Neuronal stem cell (in vitro differentiated cells): ENCODE data around the gene RAD51C.

ENCODE experiments used
- DNase-seq: peaks from one replicate; pipeline ENCODE4 v3.0.0-alpha.2; 2013; ENCODE audit warnings: low spot score
- H2AFZ ChIP-seq: one replicate; pipeline ENCODE4 v1.6.1; 2013; ENCODE audit warnings: mild to moderate bottlenecking, low read length, inconsistent platforms
- H2AK5ac ChIP-seq: 2 replicates; pipeline ENCODE4 v1.6.1; 2013; ENCODE audit warnings: low read depth, mild to moderate bottlenecking, inconsistent platforms, low read length, moderate library complexity, mixed read lengths
- H2BK120ac ChIP-seq: 2 replicates; pipeline ENCODE4 v1.6.1; 2013; ENCODE audit warnings: low read depth, mild to moderate bottlenecking, inconsistent platforms, low read length, moderate library complexity, mixed read lengths
- H2BK12ac ChIP-seq: one replicate; pipeline ENCODE4 v1.6.1; 2013; ENCODE audit warnings: low read length, inconsistent platforms
- H2BK15ac ChIP-seq: 2 replicates; pipeline ENCODE4 v1.6.1; 2013; ENCODE audit warnings: mild to moderate bottlenecking, low read length, inconsistent platforms, mixed read lengths
- H2BK5ac ChIP-seq: one replicate; pipeline ENCODE4 v1.6.1; 2013; ENCODE audit warnings: inconsistent platforms, mild to moderate bottlenecking, low read length, moderate library complexity
- H3K14ac ChIP-seq: one replicate; pipeline ENCODE4 v1.6.1; 2013; ENCODE audit warnings: low read length, inconsistent platforms
- H3K18ac ChIP-seq: 2 replicates; pipeline ENCODE4 v1.6.1; 2013; ENCODE audit warnings: low read length, inconsistent platforms
- H3K23ac ChIP-seq: 2 replicates; pipeline ENCODE4 v1.6.1; 2013; ENCODE audit warnings: low read depth, mild to moderate bottlenecking, mixed read lengths, low read length, inconsistent platforms; ENCODE audit not compliant: poor library complexity
- H3K27ac ChIP-seq: replicated peaks from 3 replicates; pipeline ENCODE4 v1.5.1; 2013; ENCODE audit warnings: low read length, inconsistent platforms
- H3K27me3 ChIP-seq, 3 experiments: 2 replicates each; pipeline ENCODE4 v1.6.1; 2013; ENCODE audit warnings: low read length in 3 of 3, mild to moderate bottlenecking in 2 of 3, inconsistent platforms in 1 of 3, low read depth in 1 of 3, mixed read lengths in 1 of 3, moderate library complexity in 1 of 3; ENCODE audit not compliant: control insufficient read depth in 3 of 3, insufficient read depth in 3 of 3
- H3K36me3 ChIP-seq, 2 donors: replicated peaks in 1 of 2; 2 replicates each; pipeline ENCODE4 v1.6.1; 2013; ENCODE audit warnings: low read length in 2 of 2; ENCODE audit not compliant: control insufficient read depth in 2 of 2, insufficient read depth in 2 of 2
- H3K4ac ChIP-seq: 2 replicates; pipeline ENCODE4 v1.6.1; 2013; ENCODE audit warnings: inconsistent platforms, mild to moderate bottlenecking, low read length, moderate library complexity
- H3K4me1 ChIP-seq, 2 donors: 1 replicate in 1 of 2; 2 replicates in 1 of 2; pipeline ENCODE4 v1.6.1; 2013; ENCODE audit warnings: low read length in 2 of 2, low read depth in 1 of 2; ENCODE audit not compliant: control insufficient read depth in 2 of 2, insufficient read depth in 1 of 2
- H3K4me2 ChIP-seq: one replicate; pipeline ENCODE4 v1.6.1; 2013; ENCODE audit warnings: mild to moderate bottlenecking, low read length, inconsistent platforms; ENCODE audit not compliant: insufficient read depth, poor library complexity, severe bottlenecking
- H3K4me3 ChIP-seq, 2 donors: 2 replicates each; pipeline ENCODE4 v1.5.1; 2013; ENCODE audit warnings: low read length in 2 of 2, mild to moderate bottlenecking in 2 of 2, inconsistent platforms in 1 of 2, moderate library complexity in 1 of 2
- H3K79me1 ChIP-seq: one replicate; pipeline ENCODE4 v1.6.1; 2013; ENCODE audit warnings: low read depth, mild to moderate bottlenecking, inconsistent platforms, low read length, moderate library complexity
- H3K9ac ChIP-seq: one replicate; pipeline ENCODE4 v1.6.1; 2013; ENCODE audit warnings: mild to moderate bottlenecking, low read depth, low read length, inconsistent platforms; ENCODE audit not compliant: poor library complexity
- H3K9me3 ChIP-seq, 2 donors: replicated peaks in 1 of 2; 2 replicates each; pipeline versions ENCODE3 to v1.6.1; 2013; ENCODE audit warnings: low read length in 2 of 2, mild to moderate bottlenecking in 2 of 2, inconsistent platforms in 1 of 2, low read depth in 1 of 2, mixed read lengths in 1 of 2, moderate library complexity in 1 of 2; ENCODE audit not compliant: control insufficient read depth in 2 of 2, insufficient read depth in 1 of 2
- H4K8ac ChIP-seq: one replicate; pipeline ENCODE4 v1.6.1; 2013; ENCODE audit warnings: low read depth, mild to moderate bottlenecking, inconsistent platforms, low read length, moderate library complexity
- H4K91ac ChIP-seq: one replicate; pipeline ENCODE4 v1.6.1; 2013; ENCODE audit warnings: low read length, low read depth, mild to moderate bottlenecking, inconsistent platforms; ENCODE audit not compliant: poor library complexity
- WGBS, 2 donors: extraction: QIAGEN DNeasy Blood & Tissue Kit; methylation state at CpG; one replicate each; pipeline ENCODE4 v1.1.7; 2013; ENCODE audit warnings: missing lambda C conversion rate in 2 of 2, mixed read lengths in 1 of 2; ENCODE audit not compliant: insufficient read length in 2 of 2, insufficient replicate concordance in 1 of 2; ENCODE audit errors: extremely low coverage in 2 of 2; 5-methylcytosine and 5-hydroxymethylcytosine counted together

Gene RAD51C

GRCh38 chr17:58691701-58692238 is 632 bp upstream of the RAD51C start, which contains the start of gene TEX14:
TSS of gene TEX14 (minus strand) at chr17:58692045. CDS start at chr17:58652001, 40,044 bp downstream.
- Histone ChIP-seq H3K23ac (no peak within 1 kb of the TSS), H3K9me3 (no peaks in the 10 kb centered on the region), H3K4ac (no peak within 1 kb of the TSS), H3K4me3 (peak within 1 kb of the TSS; percentile 67 to 76), H2AFZ (peak within 1 kb of the TSS; percentile 94), H2BK5ac (no peak within 1 kb of the TSS), H2BK15ac (no peak within 1 kb of the TSS), H4K91ac (no peak within 1 kb of the TSS), H3K27ac (peak within 1 kb of the TSS; percentile 26), H3K14ac (no peak within 1 kb of the TSS), H3K4me1 (peaks cover 0 to 6% of the 10 kb centered on the region in 2 donors), H3K4me2 (peak within 1 kb of the TSS; percentile 38), H3K27me3 (no peaks in the 10 kb centered on the region), H3K9ac (no peak within 1 kb of the TSS), H2BK12ac (no peak within 1 kb of the TSS), H4K8ac (no peak within 1 kb of the TSS), H3K79me1 (no peaks in the 10 kb centered on the region), H3K36me3 (peaks cover 0 to 21% of the 10 kb centered on the region in 2 donors), H2AK5ac (no peak within 1 kb of the TSS), H2BK120ac (no peak within 1 kb of the TSS), H3K18ac (peak within 1 kb of the TSS; percentile 39)
- DNase-seq = no peak
- WGBS, 2 donors = no CpG with 5 or more reads among the region's 19 CpGs

- WGBS, 2 donors = no CpG with 5 or more reads among the region's 8 CpGs
- no peak overlapping the region for H3K9ac ChIP-seq
- H2BK12ac ChIP-seq = no peak overlapping the region
- H3K36me3 ChIP-seq = peaks cover 0 to 24% of the 10 kb centered on the region in 2 donors
- peaks cover 0 to 6% of the 10 kb centered on the region in 2 donors for H3K4me1 ChIP-seq
- no peaks in the 10 kb centered on the region for H3K27me3 ChIP-seq
- H2BK15ac ChIP-seq = no peak overlapping the region
- H3K4me3 ChIP-seq = peak overlapping the region in 1 of 2 donors; percentile 67
- H2BK5ac ChIP-seq = no peak overlapping the region
- H3K27ac ChIP-seq = no peak overlapping the region
- H4K8ac ChIP-seq = no peak overlapping the region
- H3K9me3 ChIP-seq = no peaks in the 10 kb centered on the region
- H2AK5ac ChIP-seq = no peak overlapping the region
- no peak for DNase-seq
- H3K79me1 ChIP-seq = no peaks in the 10 kb centered on the region
- H4K91ac ChIP-seq = no peak overlapping the region
- no peak overlapping the region for H2BK120ac ChIP-seq
- H3K23ac ChIP-seq = no peak overlapping the region
- no peak overlapping the region for H3K18ac ChIP-seq
- peak overlapping the region; percentile 39 for H3K4me2 ChIP-seq
- no peak overlapping the region for H3K4ac ChIP-seq
- H2AFZ ChIP-seq = peak overlapping the region; percentile 94
- H3K14ac ChIP-seq = no peak overlapping the region
Observed at GRCh38 chr17:58693208-58693607, 806 bp downstream of the RAD51C start.

- H2AFZ ChIP-seq = no peak overlapping the region
- no peak overlapping the region for H3K18ac ChIP-seq
- H3K9ac ChIP-seq = no peak overlapping the region
- no peak overlapping the region for H3K23ac ChIP-seq
- H2AK5ac ChIP-seq = no peak overlapping the region
- H2BK5ac ChIP-seq = no peak overlapping the region
- no peaks in the 10 kb centered on the region for H3K27me3 ChIP-seq
- WGBS, 2 donors = no CpG with 5 or more reads among the region's 2 CpGs
- peaks cover 0 to 24% of the 10 kb centered on the region in 2 donors for H3K36me3 ChIP-seq
- peak overlapping the region in 1 of 2 donors; percentile 67 for H3K4me3 ChIP-seq
- no peak overlapping the region for H2BK15ac ChIP-seq
- no peak for DNase-seq
- H3K9me3 ChIP-seq = no peaks in the 10 kb centered on the region
- H3K14ac ChIP-seq = no peak overlapping the region
- no peak overlapping the region for H3K4ac ChIP-seq
- H2BK120ac ChIP-seq = no peak overlapping the region
- no peak overlapping the region for H3K27ac ChIP-seq
- H4K8ac ChIP-seq = no peak overlapping the region
- no peak overlapping the region for H4K91ac ChIP-seq
- no peak overlapping the region for H3K4me2 ChIP-seq
- H3K4me1 ChIP-seq = peaks cover 0 to 6% of the 10 kb centered on the region in 2 donors
- no peaks in the 10 kb centered on the region for H3K79me1 ChIP-seq
- H2BK12ac ChIP-seq = no peak overlapping the region
Observed at GRCh38 chr17:58693751-58694150, 1.3 kb downstream of the RAD51C start.

- no peak overlapping the region for H2AFZ ChIP-seq
- H3K4ac ChIP-seq = no peak overlapping the region
- no peak overlapping the region for H2BK120ac ChIP-seq
- H3K27me3 ChIP-seq = no peaks in the 10 kb centered on the region
- H4K8ac ChIP-seq = no peak overlapping the region
- H3K4me3 ChIP-seq = no peak overlapping the region
- H2AK5ac ChIP-seq = no peak overlapping the region
- no peak overlapping the region for H3K27ac ChIP-seq
- H2BK15ac ChIP-seq = no peak overlapping the region
- H3K23ac ChIP-seq = no peak overlapping the region
- H3K4me2 ChIP-seq = no peak overlapping the region
- H2BK12ac ChIP-seq = no peak overlapping the region
- H3K4me1 ChIP-seq = peaks cover 0 to 6% of the 10 kb centered on the region in 2 donors
- H2BK5ac ChIP-seq = no peak overlapping the region
- DNase-seq = no peak
- H3K14ac ChIP-seq = no peak overlapping the region
- no peaks in the 10 kb centered on the region for H3K79me1 ChIP-seq
- H3K9me3 ChIP-seq = no peaks in the 10 kb centered on the region
- no peak overlapping the region for H4K91ac ChIP-seq
- H3K36me3 ChIP-seq = peaks cover 0 to 25% of the 10 kb centered on the region in 2 donors
- no CpG with 5 or more reads among the region's 8 CpGs for WGBS, 2 donors
- H3K18ac ChIP-seq = no peak overlapping the region
- no peak overlapping the region for H3K9ac ChIP-seq
Observed at GRCh38 chr17:58694302-58694701, 1.9 kb downstream of the RAD51C start.
